Epithelial cell of prostate (primary cell): Measurements from ENCODE around the gene CHRM1.
A peak's percentile ranks its signal among the peaks of the same experiment; 100 is the strongest.

ENCODE experiments used
- DNase-seq: peaks from one replicate; pipeline ENCODE4 v3.0.0-alpha.2; 2011; ENCODE audit warnings: low read depth, low spot score
- H3K27ac ChIP-seq: fragments of 450-650 bp; 2 replicates; pipeline ENCODE4 v1.5.1; 2017; ENCODE audit warnings: mild to moderate bottlenecking

The CHRM1 gene

DNA sequence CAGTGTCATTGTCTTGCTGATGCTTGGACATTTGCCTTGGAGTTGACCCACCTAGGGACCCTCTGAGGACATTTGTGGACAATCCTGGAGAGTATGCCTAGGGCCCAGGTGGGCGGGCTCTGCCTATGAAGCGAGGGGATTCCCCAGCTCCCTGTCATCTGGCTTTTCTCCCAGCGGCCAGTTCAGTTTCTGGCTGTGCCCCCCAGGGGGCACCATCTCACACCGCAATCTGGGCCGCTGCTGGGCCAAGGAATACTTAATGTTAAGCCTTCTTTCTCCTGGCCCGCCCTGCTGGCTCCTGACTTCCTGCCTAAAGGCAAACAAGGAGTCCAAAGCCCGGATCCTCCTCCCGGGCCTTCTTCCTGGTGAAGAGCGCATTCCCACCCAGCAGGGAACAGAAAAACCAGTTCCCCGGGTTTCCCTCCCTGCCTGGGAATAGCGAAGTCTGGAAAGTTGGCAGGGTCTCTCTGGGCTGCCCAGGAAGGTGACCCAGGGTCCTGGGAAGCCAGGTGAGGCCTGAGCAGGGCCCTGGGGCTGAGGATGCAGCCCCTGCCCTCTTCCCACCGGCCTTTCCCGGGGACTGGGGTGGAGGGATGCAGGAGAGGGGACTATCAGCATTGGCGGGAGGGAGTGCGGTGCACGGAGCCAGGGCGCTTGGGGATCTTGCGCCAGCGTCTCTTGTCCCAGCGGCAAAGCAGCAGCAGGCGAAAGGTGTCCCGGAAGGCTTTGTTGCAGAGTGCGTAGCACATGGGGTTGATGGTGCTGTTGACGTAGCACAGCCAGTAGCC, 11.9 kb downstream of the CHRM1 start:
- DNase-seq = no peak
- no peak overlapping the region for H3K27ac ChIP-seq

DNA sequence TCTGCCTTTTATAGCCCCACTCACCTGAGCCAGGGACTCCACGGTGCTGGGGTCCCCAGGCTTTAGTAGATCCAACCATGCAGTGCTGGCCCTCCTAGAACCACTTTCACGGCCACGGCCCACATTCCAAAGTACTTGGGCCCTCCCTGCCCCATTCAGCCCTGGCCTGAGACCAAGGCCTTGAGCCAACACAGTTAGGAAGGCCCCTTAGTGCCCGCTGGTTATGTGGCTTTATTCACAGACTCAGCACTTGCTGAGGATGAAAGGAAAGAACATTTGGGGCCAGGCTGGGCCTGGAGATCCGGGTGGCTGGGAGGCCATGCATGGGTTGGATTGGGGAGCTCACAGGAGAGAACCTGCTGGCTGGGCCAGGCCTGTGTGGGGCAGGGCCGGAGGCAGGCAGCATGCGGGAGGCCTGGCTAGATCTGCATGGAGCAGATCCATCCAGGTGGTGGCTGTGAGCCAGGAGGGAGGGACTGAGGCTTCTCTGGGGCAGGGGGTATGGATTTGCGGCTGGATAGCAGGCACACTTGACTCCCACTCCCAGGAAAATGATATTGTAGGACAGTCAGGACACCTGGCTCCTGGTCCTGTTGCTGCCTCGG, 12.6 kb downstream of the CHRM1 start:
- no peak overlapping the region for H3K27ac ChIP-seq

DNA sequence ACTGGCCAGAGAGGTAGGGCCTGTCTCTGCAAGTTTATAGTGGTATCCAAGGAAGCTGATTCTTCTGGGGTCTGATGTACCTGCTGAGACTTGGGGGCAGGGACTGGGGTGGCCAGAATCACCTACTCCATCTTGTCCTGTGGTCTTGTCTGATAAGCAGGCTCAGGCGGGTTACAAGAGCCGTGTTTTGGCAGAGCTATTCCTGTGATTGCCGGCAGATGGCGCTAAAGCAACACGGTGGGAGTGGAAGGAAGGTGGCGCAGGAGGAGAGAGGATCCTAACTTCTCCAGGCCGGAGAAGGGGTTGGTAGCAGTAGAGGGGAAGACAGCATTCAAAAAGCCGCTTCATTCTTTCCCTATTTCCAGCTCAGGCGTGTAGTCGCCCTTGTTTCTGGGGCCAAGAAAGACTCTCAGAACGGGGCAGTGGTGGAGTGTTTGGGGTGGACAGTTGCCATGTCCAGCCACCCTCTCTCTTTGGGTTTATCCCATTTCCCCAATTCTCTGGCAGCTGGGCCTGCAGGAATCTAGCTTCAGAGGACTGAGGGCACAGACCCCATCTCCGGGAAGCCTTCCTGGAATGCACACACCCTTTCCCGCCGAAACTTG, 15.1 kb downstream of the CHRM1 start:
- no peak overlapping the region for H3K27ac ChIP-seq
- no peak for DNase-seq

More for the DNA sequence above, 12.6 kb downstream of the CHRM1 start:
- DNase-seq = no peak

DNA sequence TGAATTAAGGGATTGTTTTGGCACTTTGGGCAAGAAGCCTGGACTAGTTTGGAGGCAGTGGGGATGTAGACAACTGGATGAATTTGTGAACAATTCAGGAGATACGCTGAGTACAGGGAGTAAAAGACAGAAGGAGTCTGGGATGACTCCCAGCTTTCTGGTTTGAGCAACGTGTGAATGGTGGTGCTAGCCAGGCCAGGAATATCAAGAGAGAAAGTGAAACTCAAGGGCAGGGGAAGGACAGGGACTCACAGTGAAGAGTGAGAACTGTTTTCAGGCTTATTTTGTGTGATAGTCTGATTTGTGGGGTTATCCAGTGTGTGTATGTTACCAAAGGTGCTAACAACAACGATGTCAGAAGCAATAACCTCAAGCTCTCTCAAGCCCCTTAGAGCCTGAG, 15.9 kb downstream of the CHRM1 start:
- no peak for DNase-seq

DNA sequence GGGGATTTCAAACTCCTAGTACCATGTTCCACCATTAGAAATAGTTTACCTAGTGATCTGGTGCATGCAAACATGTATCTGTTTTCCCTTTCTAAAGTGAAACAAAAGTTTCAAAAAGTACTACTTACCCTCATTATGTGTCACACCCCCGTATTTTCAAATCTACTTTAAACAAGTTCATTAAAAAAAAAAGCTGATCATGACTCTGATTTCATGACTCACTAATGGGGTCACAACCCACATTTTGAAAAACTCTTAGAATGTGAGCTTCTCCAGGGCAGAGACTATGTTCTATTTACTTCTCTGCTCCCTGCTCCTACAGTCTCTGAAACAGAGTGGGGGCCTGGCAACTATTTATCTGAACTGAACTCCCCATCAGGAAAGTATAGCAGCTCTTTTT, 18.2 kb downstream of the CHRM1 start:
- H3K27ac ChIP-seq = no peak overlapping the region
- DNase-seq = no peak

More for the DNA sequence above, 15.9 kb downstream of the CHRM1 start:
- no peak overlapping the region for H3K27ac ChIP-seq

DNA sequence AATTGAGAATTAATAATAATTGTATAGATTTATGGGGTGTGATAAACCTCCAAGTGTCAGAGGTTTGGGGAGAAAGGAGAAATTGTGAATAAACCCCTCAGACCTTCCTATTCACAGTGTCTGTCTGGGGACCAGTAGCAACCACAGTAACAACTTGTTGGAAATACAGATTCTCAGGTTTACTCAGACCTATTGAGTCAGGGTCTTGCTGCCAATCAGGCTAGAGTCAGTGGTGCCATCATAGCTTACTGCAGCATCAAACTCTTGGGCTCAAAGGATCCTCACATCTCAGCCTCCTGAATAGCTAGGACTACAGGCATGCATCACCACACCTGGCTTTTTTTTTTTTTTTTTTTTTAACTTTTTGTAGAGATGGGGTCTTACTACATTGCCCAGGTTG, 23.1 kb downstream of the CHRM1 start:
- no peak for DNase-seq
- H3K27ac ChIP-seq = no peak overlapping the region

DNA sequence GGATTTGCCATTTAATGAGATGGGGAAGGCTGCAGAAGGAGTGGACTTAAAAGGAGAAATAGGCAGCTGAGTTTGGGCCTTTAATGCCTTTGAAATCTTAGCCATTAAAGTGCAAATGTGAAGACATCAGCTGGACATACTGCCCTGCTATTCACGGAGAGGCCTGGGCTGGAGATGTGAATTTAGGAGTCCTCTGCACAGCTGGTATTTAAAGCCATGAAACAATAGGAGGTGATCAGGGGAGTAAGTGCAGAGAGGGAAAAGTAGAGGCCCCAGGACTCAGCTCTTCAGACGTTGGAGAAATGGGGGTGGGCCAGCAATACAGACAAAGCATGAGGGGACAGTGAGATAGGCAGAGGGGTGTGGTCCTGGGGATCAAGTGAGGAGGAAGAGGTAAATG, 23.9 kb downstream of the CHRM1 start:
- no peak for DNase-seq
- no peak overlapping the region for H3K27ac ChIP-seq

DNA sequence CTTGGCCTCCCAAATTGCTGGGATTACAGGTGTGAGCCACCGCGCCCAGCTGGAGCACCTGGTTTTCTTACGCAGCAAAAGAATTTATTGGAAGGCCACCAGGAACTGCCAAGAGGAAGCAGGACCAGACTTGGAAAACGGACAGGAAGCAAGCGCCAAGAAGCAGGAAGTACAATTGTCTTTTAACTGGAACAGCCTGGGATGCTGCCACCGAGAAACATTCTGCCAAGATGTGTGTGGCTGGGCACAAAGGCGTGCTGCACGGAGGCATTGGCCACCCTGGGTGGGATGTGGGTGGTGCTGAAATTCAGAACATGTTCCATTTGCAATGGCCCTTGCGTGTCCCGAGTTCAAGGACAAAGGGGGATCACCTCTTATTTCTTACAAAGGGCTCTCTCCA, 25.1 kb downstream of the CHRM1 start:
- no peak for DNase-seq
- no peak overlapping the region for H3K27ac ChIP-seq

DNA sequence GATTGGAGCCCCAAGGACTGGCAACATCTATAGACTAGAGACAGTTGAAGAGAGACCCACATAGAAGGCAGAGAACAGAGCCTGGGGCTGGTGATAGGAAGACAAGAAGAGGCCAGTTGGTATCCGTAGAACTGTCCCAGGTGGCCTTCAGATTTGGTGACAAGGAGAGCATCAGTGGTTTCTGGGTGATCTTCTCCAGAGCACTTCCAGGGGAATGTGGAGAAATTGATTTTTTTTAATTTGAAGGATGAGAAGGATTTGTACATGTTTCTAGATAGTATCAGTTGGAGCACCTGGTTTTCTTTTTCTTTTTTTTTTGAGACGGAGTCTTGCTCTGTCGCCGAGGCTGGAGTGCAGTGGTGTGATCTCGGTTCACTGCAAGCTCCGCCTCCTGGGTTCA, 25.7 kb downstream of the CHRM1 start:
- no peak overlapping the region for H3K27ac ChIP-seq
- DNase-seq = no peak

DNA sequence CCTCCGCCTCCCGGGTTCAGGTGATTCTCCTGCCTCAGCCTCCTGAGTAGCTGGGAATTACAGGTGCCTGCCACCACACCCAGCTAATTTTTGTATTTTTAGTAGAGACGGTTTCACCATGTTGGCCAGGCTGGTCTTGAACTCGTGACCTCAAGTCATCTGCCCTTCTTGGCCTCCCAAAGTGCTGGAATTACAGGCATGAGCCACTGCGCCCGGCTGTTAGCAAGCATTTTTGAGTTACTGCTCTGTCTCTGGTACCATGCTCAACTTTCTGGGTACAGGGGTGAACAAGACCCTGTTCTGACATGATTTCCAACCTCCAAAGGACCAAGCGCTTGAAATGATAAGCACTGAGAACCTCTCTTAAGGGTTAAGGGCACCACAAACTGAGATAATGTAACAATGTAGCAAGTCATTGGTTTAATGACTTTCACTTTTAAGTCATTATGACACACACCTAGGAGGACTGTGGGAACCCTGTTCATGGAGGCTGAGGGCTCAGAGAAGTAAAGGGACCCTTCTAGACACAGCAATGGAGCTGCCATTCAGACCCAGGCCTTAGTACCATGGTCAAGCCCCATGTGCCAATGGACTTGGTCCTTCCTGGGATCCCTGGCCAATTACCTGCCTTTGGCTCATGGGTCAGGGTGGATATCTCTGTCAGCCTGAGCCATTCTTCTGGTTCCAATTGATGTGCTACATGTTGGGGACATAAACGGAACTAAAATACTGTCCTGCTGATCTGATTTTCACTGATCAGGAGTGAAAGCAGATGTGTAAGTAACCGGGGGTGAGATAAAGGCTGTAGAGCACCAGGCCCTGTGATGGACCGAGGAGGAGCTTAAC, 28.9 kb downstream of the CHRM1 start:
- no peak for DNase-seq

DNA sequence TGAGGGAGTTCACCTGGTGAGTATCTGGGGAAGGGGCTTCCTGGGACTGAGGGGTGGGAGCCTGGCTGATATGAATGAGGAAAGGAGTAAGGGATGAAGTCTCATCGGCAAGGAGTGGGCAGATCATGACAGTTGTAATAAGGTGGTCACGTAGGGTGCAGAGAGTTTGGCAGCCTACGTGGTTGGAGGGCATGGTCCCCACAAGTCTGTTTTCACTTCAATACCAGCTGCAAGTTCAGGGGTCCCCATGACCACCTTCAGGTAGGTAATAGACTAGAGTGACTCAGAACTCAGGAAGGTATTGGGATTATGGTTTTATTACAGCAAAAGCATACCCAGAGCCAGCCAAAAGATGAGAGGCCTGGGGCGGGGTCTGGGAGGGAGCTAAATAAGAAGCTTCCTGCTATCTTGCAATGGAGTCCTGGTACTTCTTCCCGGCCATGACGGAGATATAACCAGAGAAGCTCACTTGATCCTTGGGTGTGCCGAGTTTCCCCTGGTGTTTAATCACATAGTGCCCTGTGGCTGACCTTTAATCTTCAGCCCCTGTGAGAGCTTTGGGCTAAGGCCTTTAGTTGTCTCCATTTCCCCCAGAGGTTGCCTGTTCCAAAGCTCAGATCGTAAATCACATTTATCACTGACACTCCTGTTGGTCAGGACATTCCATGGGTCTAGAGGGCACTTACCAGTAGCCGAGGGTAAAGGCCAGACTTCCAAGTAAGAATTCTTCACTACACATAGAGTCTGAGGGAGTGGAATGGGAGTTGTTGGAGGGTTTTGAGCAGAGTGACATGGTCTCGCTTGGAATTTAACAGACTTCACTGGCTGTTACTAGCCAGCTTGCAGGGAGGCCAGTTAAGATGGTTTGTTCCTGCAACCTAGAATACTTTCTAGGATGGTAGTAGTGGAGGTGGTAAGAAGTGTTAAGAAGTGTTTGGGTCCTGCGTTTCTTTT, 31.4 kb downstream of the CHRM1 start:
- peak overlapping the region; percentile 41 for H3K27ac ChIP-seq
- no peak for DNase-seq

More for the DNA sequence above, 28.9 kb downstream of the CHRM1 start:
- no peak overlapping the region for H3K27ac ChIP-seq

DNA sequence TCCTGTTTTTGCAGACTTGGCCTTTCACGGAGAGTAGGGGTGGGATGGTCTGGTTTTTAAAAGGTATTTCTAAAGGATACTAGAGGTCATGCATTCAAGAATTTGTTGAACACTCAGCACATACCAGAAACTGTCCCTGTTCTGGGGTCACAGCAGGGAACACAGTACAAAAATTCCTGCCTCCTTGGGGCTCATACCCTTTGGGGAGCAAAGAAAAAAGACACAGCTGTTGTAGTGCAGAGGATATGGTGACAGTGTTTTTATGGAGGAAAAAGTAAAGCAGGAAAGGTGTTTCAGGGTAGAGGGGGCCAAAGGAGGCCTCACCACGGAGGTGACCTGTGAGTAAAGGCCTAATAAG, 32.1 kb downstream of the CHRM1 start:
- H3K27ac ChIP-seq = peak overlapping the region; percentile 41
- DNase-seq = no peak

DNA sequence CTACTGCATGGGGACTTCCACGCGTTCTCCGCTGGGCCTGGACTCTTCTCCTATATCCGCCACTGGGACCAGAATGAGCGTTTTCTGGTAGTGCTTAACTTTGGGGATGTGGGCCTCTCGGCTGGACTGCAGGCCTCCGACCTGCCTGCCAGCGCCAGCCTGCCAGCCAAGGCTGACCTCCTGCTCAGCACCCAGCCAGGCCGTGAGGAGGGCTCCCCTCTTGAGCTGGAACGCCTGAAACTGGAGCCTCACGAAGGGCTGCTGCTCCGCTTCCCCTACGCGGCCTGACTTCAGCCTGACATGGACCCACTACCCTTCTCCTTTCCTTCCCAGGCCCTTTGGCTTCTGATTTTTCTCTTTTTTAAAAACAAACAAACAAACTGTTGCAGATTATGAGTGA, 32.8 kb downstream of the CHRM1 start:
- no peak overlapping the region for H3K27ac ChIP-seq
- DNase-seq = no peak

DNA sequence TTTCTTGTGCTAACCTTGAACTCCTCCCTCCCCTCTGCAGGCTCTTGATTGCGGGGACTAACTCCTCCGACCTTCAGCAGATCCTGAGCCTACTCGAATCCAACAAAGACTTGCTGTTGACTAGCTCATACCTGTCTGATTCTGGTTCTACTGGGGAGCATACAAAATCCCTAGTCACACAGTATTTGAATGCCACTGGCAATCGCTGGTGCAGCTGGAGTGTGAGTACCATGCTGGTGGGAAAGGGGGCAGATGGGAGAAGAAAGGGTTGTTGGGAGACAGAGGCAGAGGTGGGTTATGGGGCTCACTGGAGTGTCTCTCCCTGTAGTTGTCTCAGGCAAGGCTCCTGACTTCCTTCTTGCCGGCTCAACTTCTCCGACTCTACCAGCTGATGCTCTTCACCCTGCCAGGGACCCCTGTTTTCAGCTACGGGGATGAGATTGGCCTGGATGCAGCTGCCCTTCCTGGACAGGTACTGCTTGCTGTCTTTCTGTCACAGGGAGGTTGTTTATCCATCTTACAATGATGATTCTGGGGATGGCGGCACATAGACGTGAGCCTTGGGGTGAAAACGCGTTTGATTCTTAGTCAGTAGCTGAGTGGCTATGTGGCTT, 35.9 kb downstream of the CHRM1 start:
- H3K27ac ChIP-seq = peak overlapping the region; percentile 99
- no peak for DNase-seq

DNA sequence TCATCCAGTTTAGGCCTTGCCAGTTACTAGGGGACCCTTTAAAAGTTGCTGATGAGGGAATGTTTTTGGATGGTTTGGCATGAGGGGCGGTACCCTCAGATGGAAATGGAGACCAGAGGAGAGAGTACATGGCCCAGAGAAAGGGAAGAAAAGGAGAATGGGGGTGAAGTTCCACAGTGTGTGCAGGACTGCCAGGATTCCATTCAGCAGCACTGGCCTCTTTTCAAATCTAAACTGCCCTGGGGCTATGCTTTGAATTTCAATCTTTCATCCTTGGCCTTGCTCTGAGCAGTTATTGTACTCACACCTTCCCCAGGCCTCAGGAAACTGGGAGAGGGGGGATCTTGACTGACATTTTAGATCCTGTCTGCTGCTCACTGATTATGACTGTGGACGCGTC, 37.5 kb downstream of the CHRM1 start:
- H3K27ac ChIP-seq = peak overlapping the region; percentile 99
- no peak for DNase-seq

DNA sequence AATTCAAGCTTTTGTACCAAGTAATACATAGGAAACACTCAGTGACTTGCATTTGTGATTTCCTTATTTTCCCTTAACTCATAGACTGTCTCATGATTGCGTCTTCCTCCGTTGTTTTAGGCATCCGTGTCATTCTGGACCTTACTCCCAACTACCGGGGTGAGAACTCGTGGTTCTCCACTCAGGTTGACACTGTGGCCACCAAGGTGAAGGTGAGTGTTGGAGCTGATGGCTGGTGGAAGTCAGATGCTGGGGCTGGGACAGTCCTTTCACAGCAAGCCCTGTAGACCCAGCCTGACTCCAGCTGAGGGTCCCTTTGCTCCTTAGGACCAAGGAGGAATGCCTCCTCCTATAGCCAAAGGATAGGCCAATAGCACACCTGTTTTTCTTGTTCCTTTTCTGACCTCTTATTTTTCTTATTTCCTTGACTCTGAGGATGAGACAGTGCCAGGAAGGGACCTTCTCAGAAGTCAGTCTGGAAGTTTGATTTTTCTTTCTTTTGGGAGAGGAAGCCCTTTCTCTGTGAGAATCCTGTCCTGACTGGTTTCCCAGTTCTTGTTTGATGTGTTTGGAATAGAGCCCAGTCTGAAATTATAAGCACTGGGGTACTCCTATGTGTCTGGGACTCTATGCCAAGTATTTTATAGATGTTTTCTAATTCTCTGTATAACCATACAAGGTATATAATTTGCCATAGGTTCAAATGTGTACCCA, 38.2 kb downstream of the CHRM1 start:
- peak overlapping the region; percentile 99 for H3K27ac ChIP-seq
- DNase-seq = no peak

DNA sequence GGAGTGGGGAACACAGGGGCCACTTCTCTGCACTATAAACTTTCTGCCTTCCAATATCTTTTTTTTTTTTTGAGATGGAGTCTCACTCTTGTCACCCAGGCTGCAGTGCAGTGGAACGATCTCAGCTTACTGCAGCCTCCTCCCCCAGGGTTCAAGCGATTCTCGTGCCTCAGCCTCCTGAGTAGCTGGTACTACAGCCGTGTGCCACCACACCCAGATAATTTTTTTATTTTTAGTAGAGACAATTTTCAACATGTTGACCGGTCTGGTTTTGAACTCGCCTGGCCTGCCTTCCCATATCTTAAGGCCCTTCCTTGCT, 38.8 kb downstream of the CHRM1 start:
- no peak for DNase-seq
- H3K27ac ChIP-seq = peak overlapping the region; percentile 99

DNA sequence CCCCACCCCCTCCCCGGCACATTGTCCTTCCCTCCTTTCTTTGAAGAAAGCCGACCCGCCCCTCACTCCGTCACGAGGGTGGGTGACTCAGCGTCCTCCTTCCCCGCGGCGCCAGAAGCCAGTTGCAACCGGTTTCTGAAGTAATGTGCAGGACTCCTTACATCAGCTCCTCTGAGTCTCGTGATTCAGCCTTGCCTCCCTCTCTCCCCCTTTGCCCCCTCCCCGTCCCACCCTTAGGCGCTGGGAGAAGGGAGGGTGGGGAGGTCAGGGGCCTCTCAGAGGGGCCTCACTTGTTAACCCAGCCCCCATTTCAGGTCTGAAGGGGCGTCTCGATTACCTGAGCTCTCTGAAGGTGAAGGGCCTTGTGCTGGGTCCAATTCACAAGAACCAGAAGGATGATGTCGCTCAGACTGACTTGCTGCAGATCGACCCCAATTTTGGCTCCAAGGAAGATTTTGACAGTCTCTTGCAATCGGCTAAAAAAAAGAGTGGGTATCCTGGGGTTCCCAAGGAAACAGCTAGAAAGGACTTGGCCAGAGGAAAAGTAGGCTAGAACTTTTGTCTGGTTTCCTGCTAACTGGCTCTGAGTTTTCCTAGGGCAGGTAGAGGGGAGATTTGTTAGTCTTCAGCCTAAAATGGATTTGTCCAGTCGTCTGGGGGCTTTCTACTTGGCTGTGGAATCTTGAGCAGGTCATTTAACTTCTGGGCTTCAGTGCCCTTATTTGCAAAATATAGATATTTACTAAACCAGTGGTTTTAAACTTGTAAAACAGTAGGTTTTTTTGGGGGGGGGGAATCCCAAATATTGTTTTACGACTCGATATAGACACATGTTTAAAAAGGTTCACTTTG, 39.4 kb downstream of the CHRM1 start:
- peak overlapping the region; percentile 99 for H3K27ac ChIP-seq
- peak; percentile 87 for DNase-seq
